SK-N-SH (cell line): ENCODE data around the gene TMCO4. TPM values are rescaled to one million over a fixed set of nuclear protein-coding genes. Genes with fewer than 3 reads are reported as not detected.

ENCODE experiments used
- CTCF ChIA-PET: fragments of 300-600, 350-600 bp; formaldehyde crosslinking; extraction: SDS; loops from one replicate; lab custom pipeline; 2021; lab: Yijun Ruan, JAX
- POLR2A ChIA-PET: fragments of 350-600 bp; sonication (Branson Sonifier 250); formaldehyde crosslinking; extraction: SDS; loops from one replicate; lab custom pipeline; 2020; ENCODE audit warnings: antibody characterized with exemption, inconsistent platforms; lab: Yijun Ruan, JAX
- DNase-seq: peaks from one replicate; pipeline ENCODE4 v3.0.0; 2012
- H2AFZ ChIP-seq: fragments of 200-600 bp; sonication (generic); 2 replicates; pipeline ENCODE4 v1.8.1; 2016; ENCODE audit warnings: antibody characterized with exemption, mild to moderate bottlenecking, low read depth
- H3F3A ChIP-seq: fragments of 200-600 bp; sonication (generic); replicated peaks from 2 replicates; pipeline ENCODE3; 2016; ENCODE audit warnings: antibody characterized with exemption, mild to moderate bottlenecking; ENCODE audit not compliant: insufficient read depth
- H3K27ac ChIP-seq, 2 experiments: fragments of 200-500 bp in 1 of 2; fragments of 200-600 bp in 1 of 2; sonication (Bioruptor generic) in 1 of 2; sonication (generic), shearing (Covaris generic) in 1 of 2; 2 replicates each; pipeline versions ENCODE4 v1.5.1 to v1.6.1; 2014 to 2016; ENCODE audit warnings: low read depth in 2 of 2, inconsistent platforms in 1 of 2, low read length in 1 of 2, mild to moderate bottlenecking in 1 of 2, mixed read lengths in 1 of 2
- H3K27me3 ChIP-seq: fragments of 200-600 bp; sonication (generic), shearing (Covaris generic); 2 replicates; pipeline ENCODE4 v1.6.1; 2016; ENCODE audit warnings: mixed run types; ENCODE audit not compliant: insufficient read depth
- H3K36me3 ChIP-seq, 2 experiments: fragments of 200-500 bp in 1 of 2; fragments of 200-600 bp in 1 of 2; sonication (Bioruptor generic) in 1 of 2; sonication (generic) in 1 of 2; replicated peaks in 1 of 2; 2 replicates each; pipeline versions ENCODE3 to v1.5.1; 2014 to 2016; ENCODE audit warnings: low read length in 1 of 2, mild to moderate bottlenecking in 1 of 2; ENCODE audit not compliant: insufficient read depth in 2 of 2, control insufficient read depth in 1 of 2
- H3K4me1 ChIP-seq, 2 experiments: fragments of 200-500 bp in 1 of 2; fragments of 200-600 bp in 1 of 2; sonication (Bioruptor generic) in 1 of 2; sonication (generic), shearing (Covaris generic) in 1 of 2; 2 replicates each; pipeline versions ENCODE4 v1.5.1 to v1.6.1; 2014 to 2016; ENCODE audit warnings: low read depth in 1 of 2, low read length in 1 of 2, mixed run types in 1 of 2; ENCODE audit not compliant: insufficient read depth in 2 of 2, control insufficient read depth in 1 of 2
- H3K4me2 ChIP-seq: fragments of 200-600 bp; sonication (generic), shearing (Covaris generic); 2 replicates; pipeline ENCODE4 v1.6.1; 2017; ENCODE audit warnings: mixed run types
- H3K4me3 ChIP-seq, 2 experiments: fragments of 200-500 bp in 1 of 2; fragments of 200-600 bp in 1 of 2; sonication (Bioruptor generic) in 1 of 2; sonication (generic), shearing (Covaris generic) in 1 of 2; 2 replicates each; pipeline versions ENCODE4 v1.5.1 to v1.8.1; 2014 to 2016; ENCODE audit warnings: low read depth in 2 of 2, inconsistent platforms in 1 of 2, low read length in 1 of 2, mild to moderate bottlenecking in 1 of 2, mixed read lengths in 1 of 2, moderate library complexity in 1 of 2
- H3K79me2 ChIP-seq: fragments of 200-600 bp; sonication (generic); 2 replicates; pipeline ENCODE4 v1.8.1; 2017; ENCODE audit warnings: mild to moderate bottlenecking; ENCODE audit not compliant: insufficient read depth
- H3K9ac ChIP-seq: fragments of 200-600 bp; sonication (generic); 2 replicates; pipeline ENCODE4 v1.6.1; 2017; ENCODE audit warnings: mixed run types
- H3K9me2 ChIP-seq: fragments of 200-600 bp; sonication (generic); 2 replicates; pipeline ENCODE4 v1.6.1; 2017; ENCODE audit warnings: mixed run types
- H3K9me3 ChIP-seq: fragments of 200-600 bp; sonication (generic); 2 replicates; pipeline ENCODE4 v1.6.1; 2017; ENCODE audit warnings: mixed run types, mild to moderate bottlenecking, moderate library complexity
- H4K20me1 ChIP-seq: fragments of 200-600 bp; sonication (generic); 2 replicates; pipeline ENCODE4 v1.6.1; 2017; ENCODE audit warnings: mild to moderate bottlenecking, mixed run types; ENCODE audit not compliant: insufficient read depth
- FOSL2 ChIP-seq: IDR thresholded peaks from 2 replicates; pipeline ENCODE4 v1.4.0; 2012; ENCODE audit warnings: low read depth, mild to moderate bottlenecking, moderate library complexity, borderline replicate concordance
- FOXM1 ChIP-seq: IDR thresholded peaks from 2 replicates; pipeline ENCODE4 v1.4.0; 2012; ENCODE audit warnings: low read depth, mild to moderate bottlenecking
- GABPA ChIP-seq: IDR thresholded peaks from 2 replicates; pipeline ENCODE4 v1.4.0; 2012; ENCODE audit warnings: low read depth, mild to moderate bottlenecking
- GATA2 ChIP-seq: sonication (generic); formaldehyde crosslinking; IDR thresholded peaks from 2 replicates; pipeline ENCODE4 v1.5.0; 2020; ENCODE audit warnings: mild to moderate bottlenecking, missing genetic modification reagents
- IRF3 ChIP-seq: fragments of 150-350 bp; IDR thresholded peaks from 2 replicates; pipeline ENCODE4 v1.6.1; 2016; ENCODE audit warnings: mild to moderate bottlenecking, low read depth, low read length
- JUND ChIP-seq: IDR thresholded peaks from 2 replicates; pipeline ENCODE4 v1.4.0; 2012
- MAX ChIP-seq: IDR thresholded peaks from 2 replicates; pipeline ENCODE4 v1.4.0; 2012; ENCODE audit warnings: low read depth
- MEF2A ChIP-seq: IDR thresholded peaks from 2 replicates; pipeline ENCODE4 v1.4.0; 2012; ENCODE audit warnings: low read depth, borderline replicate concordance
- NFIC ChIP-seq: IDR thresholded peaks from 2 replicates; pipeline ENCODE4 v1.4.0; 2012; ENCODE audit warnings: borderline replicate concordance
- NRF1 ChIP-seq: IDR thresholded peaks from 2 replicates; pipeline ENCODE4 v1.6.1; 2012; ENCODE audit warnings: low read depth, mild to moderate bottlenecking, low read length
- PBX3 ChIP-seq: IDR thresholded peaks from 2 replicates; pipeline ENCODE4; 2012
- RFX5 ChIP-seq: IDR thresholded peaks from 2 replicates; pipeline ENCODE4 v1.6.1; 2012; ENCODE audit warnings: mild to moderate bottlenecking, improper control_type of control experiment, low read length
- RXRA ChIP-seq: IDR thresholded peaks from 2 replicates; pipeline ENCODE4 v1.4.0; 2012; ENCODE audit warnings: low read depth, mild to moderate bottlenecking, borderline replicate concordance
- SIN3A ChIP-seq: IDR thresholded peaks from 2 replicates; pipeline ENCODE4 v1.6.1; 2012; ENCODE audit warnings: low read depth, mild to moderate bottlenecking, low read length, moderate library complexity, borderline replicate concordance
- SMC3 ChIP-seq: IDR thresholded peaks from 2 replicates; pipeline ENCODE4 v1.6.1; 2012; ENCODE audit warnings: low read depth, low read length, improper control_type of control experiment
- TAF1 ChIP-seq: IDR thresholded peaks from 2 replicates; pipeline ENCODE4 v1.6.1; 2012; ENCODE audit warnings: low read depth, mild to moderate bottlenecking, low read length, moderate library complexity, borderline replicate concordance
- USF2 ChIP-seq: fragments of 150-350 bp; IDR thresholded peaks from 2 replicates; pipeline ENCODE4 v1.6.1; 2017; ENCODE audit warnings: antibody characterized with exemption, low read length, low read depth, borderline replicate concordance
- WGBS: methylation state at CpG from one replicate; pipeline ENCODE4 v1.1.6; 2017; ENCODE audit warnings: low lambda C conversion rate; 5-methylcytosine and 5-hydroxymethylcytosine counted together
- polyA plus RNA-seq, 3 experiments: library from polyadenylated mRNA; depleted of rRNA; stranded (reverse); fragments of >200 nt; gene quantifications; 2 replicates each; pipeline ENCODE4 v1.2.3, GENCODE V29; 2012

TMCO4 gene
- polyA plus RNA-seq, 1 of the 3 experiments (the other 2 are of a cell fraction): 4.2 TPM

DNA sequence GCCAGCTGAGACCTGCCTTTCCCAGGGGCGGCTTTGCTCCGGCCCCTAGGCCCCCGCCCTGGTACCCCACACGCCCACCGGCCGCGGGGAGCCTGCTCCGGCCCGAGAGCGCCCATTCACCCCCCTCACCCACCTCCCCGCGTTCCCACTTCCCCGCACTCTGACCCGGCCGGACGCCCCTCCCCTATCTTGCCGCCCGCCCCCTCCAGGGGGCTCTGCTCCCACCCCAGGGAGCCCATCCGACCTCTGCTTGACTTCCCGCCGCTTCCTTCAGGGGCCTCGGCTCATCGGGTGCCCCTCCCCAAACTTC, 134.6 kb downstream of the TMCO4 start:
- ChIA-PET CTCF (interaction anchor here (1.3 to 33.1 kb wide), 3 partner anchors 11 to 43 kb away, joined by 3 to 553 read pairs (median 22); no protein-coding TSS in a partner anchor), POLR2A (no interaction called here)
- H3K4me3 ChIP-seq: peak overlapping the region; percentile 53 to 56; a peak in 3 of 4 replicates

More for the DNA sequence above, 134.6 kb downstream of the TMCO4 start:
- peak overlapping the region; percentile 74; the same call in 1 of the 2 replicates for H3K4me2 ChIP-seq
- H4K20me1 ChIP-seq: no peaks in the 10 kb centered on the region
- H3K4me1 ChIP-seq: peaks cover 0 to 6% of the 10 kb centered on the region in 2 experiments; a peak in 1 of 4 replicates
- H3K9me3 ChIP-seq: no peaks in the 10 kb centered on the region
- TF ChIP-seq PBX3 (no peak), TAF1 (no peak), RFX5 (no peak), FOXM1 (no peak), NRF1 (no peak), GABPA (no peak), USF2 (no peak), RXRA (no peak), SMC3 (no peak), IRF3 (no peak), SIN3A (no peak), MAX (no peak), MEF2A (no peak), GATA2 (CRISPR knock-in tag) (no peak), NFIC (no peak), FOSL2 (no peak), JUND (no peak)
- DNase-seq: peak; percentile 85
- no peak overlapping the region for H3K9ac ChIP-seq
- H2AFZ ChIP-seq: no peak overlapping the region; the same call in 1 of the 2 replicates
- WGBS: 4% methylated on average over 11 of the region's 23 CpGs
- H3K79me2 ChIP-seq: no peaks in the 10 kb centered on the region
- H3K27me3 ChIP-seq: no peaks in the 10 kb centered on the region; the same call in 1 of the 2 replicates
- no peak overlapping the region for H3K27ac ChIP-seq
- no peaks in the 10 kb centered on the region for H3F3A ChIP-seq
- no peaks in the 10 kb centered on the region for H3K9me2 ChIP-seq
- no peaks in the 10 kb centered on the region for H3K36me3 ChIP-seq
